Effector memory CD4-positive, alpha-beta T cell (primary cell): ENCODE data around the gene RASAL1.

ENCODE experiments used
- DNase-seq, 3 donors: peaks; one replicate each; pipeline ENCODE4 v3.0.0-alpha.2; 2020
- H3K27ac ChIP-seq: 2 replicates; pipeline ENCODE4 v1.7.0; 2013; ENCODE audit warnings: mild to moderate bottlenecking, low read length, moderate library complexity; ENCODE audit not compliant: insufficient read depth, poor library complexity, severe bottlenecking
- H3K27me3 ChIP-seq: replicated peaks from 2 replicates; pipeline ENCODE4 v1.7.0; 2013; ENCODE audit warnings: mild to moderate bottlenecking, low read length; ENCODE audit not compliant: insufficient read depth, control insufficient read depth, poor library complexity, severe bottlenecking
- H3K36me3 ChIP-seq: 2 replicates; pipeline ENCODE4 v1.7.0; 2013; ENCODE audit warnings: mild to moderate bottlenecking, low read length, moderate library complexity; ENCODE audit not compliant: control insufficient read depth, insufficient read depth
- H3K4me1 ChIP-seq: 2 replicates; pipeline ENCODE4 v1.7.0; 2013; ENCODE audit warnings: low read length, mild to moderate bottlenecking; ENCODE audit not compliant: control insufficient read depth, insufficient read depth, poor library complexity, severe bottlenecking
- H3K4me3 ChIP-seq: 2 replicates; pipeline ENCODE4 v1.7.0; 2013; ENCODE audit warnings: low read length, low read depth, mild to moderate bottlenecking; ENCODE audit not compliant: insufficient read depth, poor library complexity, severe bottlenecking
- H3K9me3 ChIP-seq: 2 replicates; pipeline ENCODE4 v1.7.0; 2013; ENCODE audit warnings: mild to moderate bottlenecking, low read length, moderate library complexity; ENCODE audit not compliant: control insufficient read depth

Gene RASAL1

DNA sequence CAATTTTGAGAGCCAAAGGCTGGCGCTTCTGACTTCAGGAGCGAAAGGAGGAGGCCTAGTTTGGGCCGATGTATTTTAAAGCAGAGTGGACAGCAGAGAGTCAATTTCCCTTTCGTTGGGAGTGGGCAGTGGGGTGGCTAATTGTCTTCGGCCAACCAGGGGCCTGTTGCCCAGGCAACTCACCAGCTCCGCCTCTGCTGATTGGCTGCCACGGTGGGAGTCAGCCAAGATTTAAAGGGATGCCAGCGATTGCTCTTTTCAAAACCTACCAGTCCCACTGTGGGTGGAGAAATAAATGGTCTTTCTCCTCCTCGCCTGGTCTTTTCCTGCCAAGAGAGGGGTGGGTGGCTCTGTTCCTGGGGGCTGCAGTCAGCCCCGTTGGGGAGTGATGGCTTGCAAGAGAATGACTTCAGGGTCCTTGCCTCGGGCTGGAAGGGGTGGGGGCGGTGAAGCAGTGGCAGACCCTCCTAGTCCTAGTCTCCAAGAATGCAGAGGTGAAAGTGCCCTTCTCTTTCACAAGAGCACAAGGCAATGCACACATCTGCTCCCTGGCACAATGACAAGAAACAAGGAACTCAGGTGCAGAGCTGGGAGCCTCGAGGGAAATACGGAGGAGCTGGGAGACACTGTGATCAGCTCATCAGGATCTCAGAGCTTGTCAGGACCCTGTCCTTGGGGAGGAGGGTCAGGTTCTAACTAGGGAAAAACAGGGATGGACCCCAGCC lies 37.7 kb downstream of the RASAL1 start:
- peaks cover 6% of the 10 kb centered on the region for H3K36me3 ChIP-seq
- DNase-seq: no peak
- no peak overlapping the region for H3K27ac ChIP-seq
- H3K27me3 ChIP-seq: no peaks in the 10 kb centered on the region
- peaks cover 4% of the 10 kb centered on the region for H3K4me1 ChIP-seq
- H3K9me3 ChIP-seq: no peaks in the 10 kb centered on the region
- H3K4me3 ChIP-seq: no peak overlapping the region

DNA sequence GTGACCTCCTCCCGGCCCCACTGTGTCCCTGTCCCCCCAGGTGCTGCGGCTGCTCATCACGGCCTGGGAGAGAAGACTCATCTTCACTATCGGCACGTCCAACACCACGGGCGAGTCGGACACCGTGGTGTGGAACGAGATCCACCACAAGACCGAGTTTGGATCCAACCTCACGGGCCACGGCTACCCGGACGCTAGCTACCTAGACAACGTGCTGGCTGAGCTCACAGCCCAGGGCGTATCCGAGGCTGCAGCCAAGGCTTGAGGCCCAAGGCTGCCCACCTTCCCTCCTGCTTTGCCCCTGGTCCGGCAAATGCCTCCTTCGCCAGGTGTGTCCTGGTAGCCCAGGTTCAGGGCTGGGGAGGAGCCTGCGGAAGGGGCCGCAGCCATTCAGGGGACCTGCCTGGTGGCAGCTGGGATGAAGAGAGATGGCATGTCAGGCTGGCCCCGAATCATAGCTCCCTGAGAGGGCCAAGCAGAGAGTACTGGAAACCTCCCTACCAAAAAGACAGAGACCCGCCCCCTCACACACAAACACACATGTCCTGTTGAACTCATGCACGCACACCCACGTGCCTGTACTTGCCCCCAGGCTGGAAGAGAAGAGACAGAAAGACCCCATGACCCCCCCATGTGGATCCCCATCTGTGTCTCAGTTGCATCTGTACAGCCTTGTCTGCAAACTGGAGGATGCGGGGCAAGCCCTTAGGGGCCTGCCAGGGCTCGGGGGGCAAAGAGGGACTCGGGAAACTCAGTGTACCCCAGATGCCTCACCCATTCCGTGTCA lies 38.7 kb downstream of the RASAL1 start:
- Histone ChIP-seq H3K9me3 (no peaks in the 10 kb centered on the region), H3K4me1 (peaks cover 13% of the 10 kb centered on the region), H3K4me3 (no peak overlapping the region), H3K36me3 (peaks cover 6% of the 10 kb centered on the region), H3K27me3 (no peaks in the 10 kb centered on the region), H3K27ac (no peak overlapping the region)
- DNase-seq: no peak

DNA sequence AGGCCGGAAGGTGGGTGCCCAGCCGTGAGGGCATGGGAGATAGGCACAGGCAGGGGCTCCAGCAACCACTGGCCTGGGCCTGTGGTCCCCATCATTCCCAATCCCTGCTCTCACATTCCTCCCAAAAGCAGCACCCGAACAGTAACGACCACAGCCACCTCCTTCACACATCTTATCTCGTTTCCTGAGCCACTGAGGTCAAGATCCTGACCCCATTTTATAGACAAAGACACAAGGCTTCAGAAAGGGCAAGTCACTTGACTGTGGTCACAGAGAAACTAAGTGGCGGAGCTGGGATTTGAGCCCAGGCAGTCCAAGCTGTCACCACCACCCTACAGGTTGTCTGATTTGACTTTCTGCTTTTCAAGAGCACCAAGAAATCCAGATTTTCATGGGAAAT lies 40.2 kb downstream of the RASAL1 start:
- Histone ChIP-seq H3K4me1 (peaks cover 28% of the 10 kb centered on the region), H3K27me3 (no peaks in the 10 kb centered on the region)
- no peak for DNase-seq

DNA sequence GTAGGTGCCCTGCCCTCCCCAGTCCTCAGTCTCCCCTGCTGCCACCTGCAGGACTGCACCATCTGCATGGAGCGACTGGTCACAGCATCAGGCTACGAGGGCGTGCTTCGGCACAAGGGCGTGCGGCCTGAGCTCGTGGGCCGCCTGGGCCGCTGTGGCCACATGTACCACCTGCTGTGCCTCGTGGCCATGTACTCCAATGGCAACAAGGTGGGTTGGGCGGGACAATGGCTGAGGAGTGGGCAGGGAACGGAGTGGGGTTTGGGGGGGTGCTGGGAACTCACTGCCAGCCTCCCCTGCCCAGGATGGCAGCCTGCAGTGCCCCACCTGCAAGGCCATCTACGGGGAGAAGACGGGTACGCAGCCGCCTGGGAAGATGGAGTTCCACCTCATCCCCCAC lies 40.8 kb downstream of the RASAL1 start:
- Histone ChIP-seq H3K27ac (no peak overlapping the region), H3K36me3 (peaks cover 6% of the 10 kb centered on the region), H3K4me3 (no peak overlapping the region), H3K27me3 (no peaks in the 10 kb centered on the region), H3K9me3 (no peaks in the 10 kb centered on the region), H3K4me1 (peaks cover 34% of the 10 kb centered on the region)
- no peak for DNase-seq

More for the DNA sequence above, 40.2 kb downstream of the RASAL1 start:
- Histone ChIP-seq H3K9me3 (no peaks in the 10 kb centered on the region), H3K27ac (no peak overlapping the region), H3K4me3 (no peak overlapping the region), H3K36me3 (peaks cover 6% of the 10 kb centered on the region)

DNA sequence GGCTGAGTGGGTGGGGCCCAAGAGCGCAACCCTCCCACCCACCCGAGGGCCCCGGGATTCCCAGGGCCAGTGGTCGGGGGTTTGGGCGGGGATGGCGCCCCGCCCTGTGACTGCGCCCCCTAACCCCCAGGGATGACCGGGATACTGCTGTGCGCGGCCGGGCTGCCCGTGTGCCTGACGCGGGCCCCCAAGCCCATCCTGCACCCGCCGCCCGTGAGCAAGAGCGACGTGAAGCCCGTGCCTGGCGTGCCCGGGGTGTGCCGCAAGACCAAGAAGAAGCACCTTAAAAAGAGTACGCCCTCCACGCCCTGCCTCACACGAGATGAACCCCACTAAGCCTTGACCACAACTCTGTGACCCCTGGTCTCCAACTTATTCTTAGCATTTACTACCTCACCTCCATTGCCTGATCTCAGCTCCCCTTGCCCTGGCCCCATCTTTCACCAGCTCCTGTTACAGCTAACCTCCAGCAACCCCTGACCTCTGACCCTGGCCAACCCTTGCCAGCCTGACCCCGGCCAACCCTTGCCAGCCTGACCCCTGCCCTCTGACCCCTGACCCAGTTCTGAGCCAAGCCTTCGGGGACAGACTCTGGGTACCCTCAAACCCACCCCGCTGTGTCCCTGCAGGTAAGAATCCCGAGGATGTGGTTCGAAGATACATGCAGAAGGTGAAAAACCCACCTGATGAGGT lies 42.0 kb downstream of the RASAL1 start:
- H3K27me3 ChIP-seq: no peaks in the 10 kb centered on the region
- no peak for DNase-seq
- no peak overlapping the region for H3K27ac ChIP-seq
- no peak overlapping the region for H3K4me3 ChIP-seq
- no peaks in the 10 kb centered on the region for H3K9me3 ChIP-seq
- peaks cover 43% of the 10 kb centered on the region for H3K4me1 ChIP-seq
- H3K36me3 ChIP-seq: peaks cover 6% of the 10 kb centered on the region

DNA sequence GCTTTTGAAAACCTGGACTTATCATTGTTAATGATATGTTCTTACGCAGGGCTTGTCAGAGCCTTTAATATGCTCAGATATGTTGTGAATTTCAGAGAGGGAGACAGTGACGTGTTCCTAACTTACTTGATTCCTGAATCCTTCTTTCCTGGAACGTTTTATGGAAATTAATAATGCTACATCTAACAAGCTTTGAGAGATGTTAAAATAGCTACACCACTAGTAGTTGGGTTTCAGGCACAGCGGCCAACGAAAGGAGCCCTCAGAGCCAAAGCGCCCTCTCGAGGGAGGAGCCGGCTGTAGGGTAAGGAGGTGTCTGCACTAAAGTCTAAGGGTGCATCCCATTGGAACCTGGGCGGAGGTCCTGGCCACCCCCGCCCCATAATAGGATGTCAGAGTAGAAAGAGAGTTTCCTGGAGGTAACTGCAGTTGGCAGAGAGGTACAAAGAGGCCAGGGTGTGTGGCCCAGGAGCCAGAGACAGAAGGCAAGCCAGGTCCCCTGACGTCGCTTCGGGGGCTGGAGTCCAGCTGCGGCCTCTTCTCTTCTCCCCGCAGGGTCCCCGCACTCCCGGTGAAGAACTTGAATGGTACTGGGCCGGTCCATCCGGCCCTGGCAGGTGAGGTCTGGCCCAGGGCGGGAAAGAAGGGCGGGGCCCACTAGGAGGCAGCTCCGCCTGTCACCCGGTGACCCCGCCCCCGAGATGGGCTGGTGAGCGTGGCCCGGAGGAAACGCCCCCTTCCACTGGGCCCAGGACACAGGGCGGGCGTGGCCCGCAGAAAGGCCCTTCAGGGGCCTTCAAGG lies 42.8 kb downstream of the RASAL1 start:
- H3K4me1 ChIP-seq: peaks cover 49% of the 10 kb centered on the region
- H3K9me3 ChIP-seq: no peaks in the 10 kb centered on the region
- H3K36me3 ChIP-seq: peaks cover 6% of the 10 kb centered on the region
- no peak overlapping the region for H3K4me3 ChIP-seq
- no peaks in the 10 kb centered on the region for H3K27me3 ChIP-seq
- no peak overlapping the region for H3K27ac ChIP-seq
- no peak for DNase-seq

DNA sequence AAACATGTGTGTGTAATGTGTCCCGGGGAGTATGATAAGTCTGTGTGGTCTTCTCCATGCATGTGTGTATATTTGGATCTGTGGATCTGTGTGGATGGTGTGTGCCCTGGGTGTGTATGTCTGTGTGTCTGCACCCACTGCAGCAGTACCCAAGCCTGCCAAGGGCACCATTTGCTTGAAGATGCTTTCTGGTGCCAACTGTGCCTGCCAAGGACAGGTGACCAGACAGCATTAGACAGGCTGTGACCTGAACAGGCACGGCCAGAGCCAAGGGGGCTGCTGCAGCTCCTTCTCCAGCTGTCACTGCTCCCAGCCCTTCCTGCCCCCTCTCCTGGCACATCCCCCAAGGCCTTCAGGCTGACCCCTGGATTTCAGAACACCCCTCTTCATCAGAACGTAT lies 44.1 kb downstream of the RASAL1 start:
- no peak overlapping the region for H3K27ac ChIP-seq

DNA sequence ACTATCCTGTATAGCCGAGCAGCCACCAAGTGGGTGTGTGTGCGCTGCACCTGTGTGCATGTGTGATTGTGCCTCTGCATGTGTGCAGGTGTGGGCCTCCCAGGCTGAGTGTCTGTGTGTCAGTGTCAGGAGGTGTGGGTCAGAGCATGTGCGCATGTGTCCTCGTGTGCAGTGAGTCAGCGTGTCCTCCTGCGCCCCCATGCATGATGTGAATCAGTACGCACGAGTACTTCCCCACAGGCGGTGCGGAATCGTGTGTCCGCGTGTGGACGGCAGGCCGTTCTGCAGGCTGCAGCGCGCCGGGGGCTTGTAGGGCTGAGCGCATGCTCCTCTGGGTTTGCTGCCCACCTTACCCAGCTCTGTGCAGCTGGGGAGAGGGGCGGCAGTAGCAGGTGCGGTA lies 44.8 kb downstream of the RASAL1 start:
- no peaks in the 10 kb centered on the region for H3K9me3 ChIP-seq
- H3K27me3 ChIP-seq: no peaks in the 10 kb centered on the region
- no peak overlapping the region for H3K27ac ChIP-seq
- DNase-seq: no peak
- peaks cover 68% of the 10 kb centered on the region for H3K4me1 ChIP-seq
- no peak overlapping the region for H3K4me3 ChIP-seq
- H3K36me3 ChIP-seq: no peaks in the 10 kb centered on the region

More for the DNA sequence above, 44.1 kb downstream of the RASAL1 start:
- no peak for DNase-seq
- no peaks in the 10 kb centered on the region for H3K27me3 ChIP-seq
- H3K4me1 ChIP-seq: peaks cover 62% of the 10 kb centered on the region
- H3K9me3 ChIP-seq: no peaks in the 10 kb centered on the region
- H3K4me3 ChIP-seq: peak overlapping the region; percentile 14
- H3K36me3 ChIP-seq: no peaks in the 10 kb centered on the region

DNA sequence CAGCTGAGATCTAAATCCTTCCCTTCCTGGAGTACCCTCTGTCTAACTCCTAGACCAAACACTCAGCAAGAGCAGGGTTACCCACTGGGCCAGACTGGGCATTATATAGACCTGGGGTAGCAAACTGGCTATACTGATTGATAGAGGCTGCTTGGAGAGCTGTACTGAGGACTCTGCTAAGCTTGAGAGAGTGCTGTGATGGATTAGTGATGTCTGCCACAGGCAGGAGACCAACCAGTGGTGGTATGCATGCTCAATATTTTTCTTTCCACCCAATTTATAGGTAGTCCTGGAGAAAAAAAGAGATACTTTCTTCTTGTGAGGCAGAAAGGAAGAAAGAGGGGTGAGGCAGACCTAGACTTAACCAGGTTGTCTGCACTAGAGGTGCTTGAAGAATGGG lies 45.7 kb downstream of the RASAL1 start:
- peak overlapping the region; percentile 56 for H3K27ac ChIP-seq
- H3K4me1 ChIP-seq: peaks cover 73% of the 10 kb centered on the region
- no peak for DNase-seq
- H3K9me3 ChIP-seq: no peaks in the 10 kb centered on the region
- H3K4me3 ChIP-seq: peak overlapping the region; percentile 22
- H3K27me3 ChIP-seq: no peaks in the 10 kb centered on the region
- no peaks in the 10 kb centered on the region for H3K36me3 ChIP-seq
